Right lobe of liver (tissue), 6 donors: ENCODE measurements around the gene BLMH. TPM values are rescaled to one million over a fixed set of nuclear protein-coding genes. Genes with fewer than 3 reads are reported as not detected.

Experiments
- ATAC-seq, 4 donors: fragments of 200-7000 bp; cut with Tn5 transposase; one replicate each; pipeline ENCODE4 v1.9.1; 2020; ENCODE audit warnings: mild to moderate bottlenecking in 4 of 4, moderate library complexity in 4 of 4
- DNase-seq, 3 donors: peaks; one replicate each; pipeline ENCODE4 v3.0.0-alpha.2; 2020
- H3K27ac ChIP-seq, 3 donors: fragments of 200-600 bp; one replicate each; pipeline ENCODE4 v1.8.0; 2022
- H3K27me3 ChIP-seq, 2 donors: fragments of 200-600 bp; one replicate each; pipeline ENCODE4 v1.8.0; 2022
- H3K36me3 ChIP-seq, 4 donors: fragments of 200-600 bp; sonication (generic) in 1 of 4; one replicate each; pipeline versions ENCODE4 v1.5.1 to v1.8.0; 2017 to 2022; ENCODE audit warnings: control low read depth in 1 of 4
- H3K4me1 ChIP-seq, 4 donors: fragments of 200-600 bp; sonication (generic) in 1 of 4; one replicate each; pipeline versions ENCODE4 v1.5.1 to v1.8.0; 2017 to 2022; ENCODE audit warnings: control low read depth in 1 of 4
- H3K4me3 ChIP-seq, 3 donors: fragments of 200-600 bp; one replicate each; pipeline ENCODE4 v1.8.0; 2022
- H3K9me3 ChIP-seq, 4 donors: fragments of 200-600 bp; sonication (generic) in 1 of 4; one replicate each; pipeline versions ENCODE4 v1.5.1 to v1.8.0; 2017 to 2022; ENCODE audit warnings: control low read depth in 1 of 4
- CTCF ChIP-seq, 4 donors: fragments of 200-600 bp in 3 of 4; fragments of 450-650 bp in 1 of 4; IDR thresholded peaks; one replicate each; pipeline versions ENCODE4 v1.5.1 to v1.8.0; 2016 to 2022; ENCODE audit warnings: antibody characterized with exemption in 4 of 4, mild to moderate bottlenecking in 2 of 4
- POLR2A ChIP-seq: fragments of 450-650 bp; IDR thresholded peaks from one replicate; pipeline ENCODE4 v1.6.1; 2017; ENCODE audit warnings: antibody characterized with exemption, mild to moderate bottlenecking
- WGBS: methylation state at CpG from one replicate; pipeline ENCODE4 v1.1.6; 2018; ENCODE audit warnings: low coverage, low lambda C conversion rate; ENCODE audit not compliant: insufficient coverage; ENCODE audit errors: missing lambda C conversion rate; 5-methylcytosine and 5-hydroxymethylcytosine counted together
- intact Hi-C, 2 donors: fragments of 100-400 bp; cut with DNase I; formaldehyde crosslinking; loops; one replicate each; pipeline versions ENCODE4 v1.11.2 to v1.14.1; 2022
- total RNA-seq, 6 experiments: library from RNA; depleted of rRNA in 2 of 6; stranded (reverse); fragments of >200 nt in 2 of 6; fragmentation: NEBNext Ultra II Directional in 3 of 6; extraction: Animal tissue kit (Norgen Biotek cat#: 25700) in 3 of 6; gene quantifications; one replicate each; pipeline versions ENCODE4 v1.1.0 to v1.2.4, GENCODE V29; 2016 to 2023
- donor health status: DM: no; HTN: yes; CAD: no.
- donor health status: DM: no; HTN: no; CAD: no.
- donor health status: DM: no; HTN: no; CAD: no.
- donor health status: DM: no; HTN: yes; CAD: no.
- donor health status: DM: no; HTN: yes; CAD: no.

BLMH gene
- total RNA-seq, 6 experiments from 2014 or later, result 7.0 to 9.2 (median 7.3) TPM

DNA sequence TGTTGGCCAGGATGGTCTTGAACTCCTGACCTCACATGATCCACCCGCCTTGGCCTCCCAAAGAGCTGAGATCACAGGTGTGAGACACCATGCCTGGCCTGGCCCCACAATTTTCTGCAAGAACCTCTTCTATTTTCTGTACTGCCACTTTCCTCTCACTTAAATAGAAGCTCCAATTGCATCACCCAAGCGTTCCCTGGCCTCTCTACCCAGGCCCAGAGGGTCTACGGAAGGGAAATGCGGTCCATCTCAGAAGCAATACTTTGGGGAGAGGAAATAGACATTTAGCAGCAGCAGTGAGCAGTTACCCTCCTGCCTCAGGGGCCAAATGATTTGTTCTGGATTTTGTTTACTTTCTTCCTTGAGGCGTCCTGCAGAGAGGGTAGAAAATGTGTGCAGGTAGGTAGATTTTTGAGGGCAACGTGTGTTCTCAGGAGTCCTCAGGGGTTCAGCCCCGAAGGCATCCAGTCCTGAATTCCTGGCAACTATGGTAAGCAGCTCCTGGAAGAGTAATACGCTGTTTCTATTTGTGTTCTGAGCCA lies 67.3 kb downstream of the BLMH start:
- Histone ChIP-seq H3K36me3 (no peaks in the 10 kb centered on the region), H3K27ac (no peak overlapping the region), H3K27me3 (no peaks in the 10 kb centered on the region), H3K4me3 (no peak overlapping the region), H3K4me1 (peaks cover 0 to 15% (median 0%) of the 10 kb centered on the region in 4 donors), H3K9me3 (no peaks in the 10 kb centered on the region)
- DNase-seq (no peak), ATAC-seq (no peak)
- 63% methylated on average over 5 of the region's 8 CpGs for WGBS
- intact Hi-C loops, result no loop called here
- TF ChIP-seq POLR2A (no peak), CTCF (IDR thresholded peaks at IDR 0.05) (no peak)

DNA sequence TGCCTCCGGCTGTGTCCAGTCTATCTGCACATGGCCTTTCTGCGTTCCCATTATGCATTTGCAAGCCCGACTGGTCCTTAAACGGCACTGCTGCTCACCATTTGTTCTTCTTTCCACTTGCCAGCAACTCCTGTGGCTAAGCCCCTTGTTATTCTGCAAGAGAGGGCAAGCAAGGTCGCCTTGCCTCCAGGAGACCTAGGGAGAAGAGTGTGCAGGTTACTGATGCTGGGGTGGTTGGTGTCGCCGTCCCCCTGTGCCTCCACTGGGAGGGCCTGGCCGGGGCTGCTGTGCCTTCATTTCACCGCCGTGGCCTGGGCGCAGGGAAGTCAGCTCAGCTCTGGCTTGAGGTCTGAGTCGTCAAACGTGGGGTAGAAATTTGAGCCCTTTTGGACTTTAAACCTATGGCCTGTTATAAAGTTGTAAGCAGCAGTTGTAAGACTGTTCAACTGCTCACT lies 69.0 kb downstream of the BLMH start:
- Histone ChIP-seq H3K4me1 (peaks cover 0 to 18% (median 0%) of the 10 kb centered on the region in 4 donors), H3K4me3 (no peak overlapping the region), H3K9me3 (no peaks in the 10 kb centered on the region), H3K36me3 (no peaks in the 10 kb centered on the region), H3K27me3 (no peaks in the 10 kb centered on the region), H3K27ac (no peak overlapping the region)
- no peak for ATAC-seq
- DNase-seq, result no peak
- 66% methylated on average over 3 of the region's 13 CpGs for WGBS
- TF ChIP-seq CTCF (IDR thresholded peaks at IDR 0.05) (no peak), POLR2A (no peak)
- intact Hi-C loops, result no loop called here

DNA sequence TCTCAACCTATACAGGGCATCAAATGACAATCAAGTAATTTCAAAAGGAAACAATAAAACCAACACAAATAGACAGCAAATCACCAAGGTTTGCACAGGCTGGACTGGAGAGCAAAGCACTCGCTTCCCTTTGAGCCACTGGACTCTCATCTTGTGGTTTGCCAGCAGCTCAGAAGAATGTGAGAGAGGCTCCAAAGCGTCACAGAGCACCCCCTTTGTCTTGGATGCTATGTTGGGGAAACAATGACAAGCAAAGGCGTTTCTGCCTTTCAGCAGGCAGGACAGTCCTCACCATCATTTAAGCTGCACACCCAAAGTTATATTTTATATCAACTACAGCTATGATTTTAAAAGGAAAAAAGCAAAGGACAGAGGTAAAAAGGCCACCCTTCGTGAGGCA lies 69.5 kb downstream of the BLMH start:
- DNase-seq (no peak), ATAC-seq (no peak)
- no peaks in the 10 kb centered on the region for H3K9me3 ChIP-seq
- H3K27ac ChIP-seq, result no peak overlapping the region
- peaks cover 0 to 18% (median 0%) of the 10 kb centered on the region in 4 donors for H3K4me1 ChIP-seq
- H3K36me3 ChIP-seq, result no peaks in the 10 kb centered on the region
- 80% methylated on average over 2 of the region's 4 CpGs for WGBS
- H3K27me3 ChIP-seq, result no peaks in the 10 kb centered on the region
- no peak overlapping the region for H3K4me3 ChIP-seq
- TF ChIP-seq CTCF (IDR thresholded peaks at IDR 0.05) (no peak), POLR2A (no peak)
- intact Hi-C loops, result no loop called here

DNA sequence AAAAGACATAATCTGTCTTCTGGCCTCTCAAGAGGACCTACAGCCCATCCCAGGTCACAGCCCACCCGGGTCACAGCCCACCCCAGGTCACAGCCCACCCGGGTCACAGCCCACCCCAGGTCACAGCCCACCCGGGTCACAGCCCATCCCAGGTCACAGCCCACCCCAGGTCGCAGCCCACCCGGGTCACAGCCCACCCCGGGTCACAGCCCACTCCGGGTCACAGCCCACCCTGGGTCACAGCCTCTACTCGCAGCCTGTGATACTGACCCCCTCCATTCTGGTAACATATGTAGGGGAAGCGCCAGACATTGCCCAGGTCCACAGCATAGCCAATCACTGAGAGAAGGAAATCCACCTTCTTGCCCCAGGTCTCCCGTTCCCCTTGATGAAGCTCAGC lies 70.4 kb downstream of the BLMH start:
- no peak overlapping the region for H3K4me3 ChIP-seq
- DNase-seq, result no peak
- TF ChIP-seq POLR2A, result no peak
- TF ChIP-seq CTCF (IDR thresholded peaks at IDR 0.05), result no peak
- no peaks in the 10 kb centered on the region for H3K27me3 ChIP-seq
- H3K27ac ChIP-seq, result no peak overlapping the region
- WGBS, result 72% methylated on average over 5 of the region's 10 CpGs
- ATAC-seq, result no peak
- intact Hi-C loops, result no loop called here
- peaks cover 0 to 18% (median 0%) of the 10 kb centered on the region in 4 donors for H3K4me1 ChIP-seq
- H3K9me3 ChIP-seq, result no peaks in the 10 kb centered on the region
- no peaks in the 10 kb centered on the region for H3K36me3 ChIP-seq
